Measurements from ENCODE around the gene KLK15.

GRCh38 chr19:50873056-50873455, 39.7 kb upstream of the KLK15 start, which contains the start of gene KLK2:
- TF ChIP-seq CTCF (IDR thresholded peaks at IDR 0.05) (no peak), POLR2AphosphoS5 (IDR thresholded peaks at IDR 0.05) (no peak)

Data from esophagus muscularis mucosa (tissue), 3 donors.